HepG2 (cell line): ENCODE results near the gene TLE7. TPM values are rescaled to one million over a fixed set of nuclear protein-coding genes. Genes with fewer than 3 reads are reported as not detected.
A peak's percentile ranks its signal among the peaks of the same experiment; 100 is the strongest.

Source experiments
- ATF7-NPFF ChIP-seq: sonication (generic); formaldehyde crosslinking; IDR thresholded peaks from 2 replicates; pipeline ENCODE4 v1.8.1; 2023; ENCODE audit warnings: mild to moderate bottlenecking, low read depth, missing genetic modification reagents, moderate library complexity
- CBX1 ChIP-seq: IDR thresholded peaks from one replicate; pipeline ENCODE4 v1.6.1; 2016; ENCODE audit warnings: antibody characterized with exemption, low read depth
- FOXK1 ChIP-seq: sonication (generic); formaldehyde crosslinking; IDR thresholded peaks from 2 replicates; pipeline ENCODE4 v1.4.0; 2020; ENCODE audit warnings: low read depth, missing genetic modification reagents, borderline replicate concordance
- HOMEZ ChIP-seq: IDR thresholded peaks from 2 replicates; pipeline ENCODE4 v1.6.1; 2016; ENCODE audit warnings: low read depth
- KAT2B ChIP-seq: fragments of 150-350 bp; IDR thresholded peaks from 2 replicates; pipeline ENCODE4 v1.6.1; 2014; ENCODE audit warnings: low read depth, low read length, borderline replicate concordance
- KDM5A ChIP-seq: fragments of 200-600 bp; sonication (generic); IDR thresholded peaks from 2 replicates; pipeline ENCODE4 v1.7.0; 2018; ENCODE audit warnings: antibody characterized with exemption, mild to moderate bottlenecking, low read length, borderline replicate concordance
- MAX ChIP-seq: IDR thresholded peaks from 2 replicates; pipeline ENCODE4 v1.6.1; 2012; ENCODE audit warnings: inconsistent platforms
- NR1H2 ChIP-seq: sonication (generic); formaldehyde crosslinking; IDR thresholded peaks from 2 replicates; pipeline ENCODE4 v1.8.1; 2022; ENCODE audit warnings: low read depth, missing genetic modification reagents, borderline replicate concordance
- RBFOX2 ChIP-seq: fragments of 200-400 bp; formaldehyde crosslinking; IDR thresholded peaks from 2 replicates; pipeline ENCODE4 v1.6.1; 2017; ENCODE audit warnings: low read depth, mild to moderate bottlenecking, low read length
- SP2 ChIP-seq: sonication (generic); formaldehyde crosslinking; IDR thresholded peaks from 2 replicates; pipeline ENCODE4 v1.5.1; 2020; ENCODE audit warnings: mild to moderate bottlenecking, missing genetic modification reagents
- YEATS4 ChIP-seq: sonication (generic); formaldehyde crosslinking; IDR thresholded peaks from 2 replicates; pipeline ENCODE4 v1.4.0; 2020; ENCODE audit warnings: missing genetic modification reagents, borderline replicate concordance
- ZBTB26 ChIP-seq: IDR thresholded peaks from 2 replicates; pipeline ENCODE4 v1.6.1; 2016; ENCODE audit warnings: missing compliant biosample characterization, missing genetic modification reagents, borderline replicate concordance
- ZBTB38 ChIP-seq: sonication (generic); formaldehyde crosslinking; IDR thresholded peaks from 2 replicates; pipeline ENCODE4 v1.5.1; 2020; ENCODE audit warnings: mild to moderate bottlenecking, missing genetic modification reagents
- ZMYM3 ChIP-seq: sonication (generic); formaldehyde crosslinking; IDR thresholded peaks from 2 replicates; pipeline ENCODE4 v1.5.1; 2020; ENCODE audit warnings: mild to moderate bottlenecking, missing genetic modification reagents
- ZNF180 ChIP-seq: sonication (generic); formaldehyde crosslinking; IDR thresholded peaks from 2 replicates; pipeline ENCODE4 v1.4.0; 2020; ENCODE audit warnings: low read depth, missing genetic modification reagents, borderline replicate concordance
- ZNF460 ChIP-seq: sonication (generic); formaldehyde crosslinking; IDR thresholded peaks from 2 replicates; pipeline ENCODE4 v1.5.1; 2020; ENCODE audit warnings: missing genetic modification reagents, mild to moderate bottlenecking, borderline replicate concordance
- ZNF766 ChIP-seq: sonication (generic); formaldehyde crosslinking; IDR thresholded peaks from 2 replicates; pipeline ENCODE4 v1.5.0; 2020; ENCODE audit warnings: missing genetic modification reagents, borderline replicate concordance
- ZNF800 ChIP-seq: sonication (generic); formaldehyde crosslinking; IDR thresholded peaks from 2 replicates; pipeline ENCODE4 v1.4.0; 2020; ENCODE audit warnings: missing genetic modification reagents
- ZSCAN22 ChIP-seq: sonication (generic); formaldehyde crosslinking; IDR thresholded peaks from 2 replicates; pipeline ENCODE4 v1.4.0; 2020; ENCODE audit warnings: mild to moderate bottlenecking, missing genetic modification reagents
- polyA plus RNA-seq, 8 experiments: library from polyadenylated mRNA; depleted of rRNA in 3 of 8; stranded (reverse) in 7 of 8; unstranded in 1 of 8; fragments of >200 nt; fragmentation: Illumina TruSeq in 4 of 8; extraction: Trizol in 4 of 8; gene quantifications; 2 replicates each; pipeline versions ENCODE4 v1.2.1 to v1.2.3, GENCODE V29; 2011 to 2016; ENCODE audit warnings: low read depth in 4 of 8, missing spikeins in 1 of 8, mixed read lengths in 1 of 8; ENCODE audit not compliant: insufficient read depth in 1 of 8
- total RNA-seq, 5 experiments: library from RNA; depleted of rRNA; stranded (reverse); fragments of >200 nt; fragmentation: Illumina TruSeq; extraction: Trizol; gene quantifications; 2 replicates each; pipeline ENCODE4 v1.2.3, GENCODE V29; 2016; ENCODE audit warnings: low read depth in 1 of 5

The TLE7 gene
- total and polyA plus RNA-seq, 2 of the 13 experiments (the other 11 are each of a cell fraction or from before 2014, with no cell fraction given): not detected

GRCh38 chr16:71441348-71442050 lies 355 bp downstream of the TLE7 start (continued):
- TF ChIP-seq HOMEZ (CRISPR knock-in tag) (no peak), KAT2B (no peak), ZBTB38 (CRISPR knock-in tag) (peak; percentile 31; the same call in 1 of the 2 replicates), ZNF800 (CRISPR knock-in tag) (no peak), CBX1 (peak; percentile 52), ZNF766 (CRISPR knock-in tag) (no peak), YEATS4 (CRISPR knock-in tag) (no peak), RBFOX2 (0 out of 2 replicates have a peak, but pooled peaks have one; percentile 22), ZMYM3 (peak; percentile 11; the same call in 1 of the 2 replicates), KDM5A (no peak), ZBTB26 (CRISPR knock-in tag) (no peak), ZNF460 (CRISPR knock-in tag) (peak; percentile 60; the same call in 1 of the 2 replicates), SP2 (CRISPR knock-in tag) (0 out of 2 replicates have a peak, but pooled peaks have one; percentile 20), ZSCAN22 (CRISPR knock-in tag) (no peak), ATF7-NPFF (no peak), MAX (peak; percentile 29; the same call in 1 of the 2 replicates), ZNF180 (CRISPR knock-in tag) (no peak), NR1H2 (CRISPR knock-in tag) (no peak), FOXK1 (no peak)
- TF ChIP-seq, all 625 proteins: peak for 53
